Mesenchymal stem cell (in vitro differentiated cells and primary cell): ENCODE results near the gene GPR137C.

Experiments used
- DNase-seq: peaks from one replicate; pipeline ENCODE4 v3.0.0-alpha.2; 2013
- H2AFZ ChIP-seq: one replicate; pipeline ENCODE4 v1.6.1; 2013; ENCODE audit warnings: low read depth, mild to moderate bottlenecking, control low read depth, inconsistent platforms, low read length, moderate library complexity
- H2AK5ac ChIP-seq: 2 replicates; pipeline ENCODE4 v1.6.1; 2013; ENCODE audit warnings: low read length, moderate library complexity, mild to moderate bottlenecking, inconsistent platforms; ENCODE audit not compliant: severe bottlenecking
- H2BK120ac ChIP-seq: one replicate; pipeline ENCODE4 v1.6.1; 2013; ENCODE audit warnings: low read depth, mild to moderate bottlenecking, inconsistent platforms, low read length, moderate library complexity
- H2BK12ac ChIP-seq, 2 experiments: one replicate each; pipeline ENCODE4 v1.6.1; 2013; ENCODE audit warnings: inconsistent platforms in 2 of 2, low read length in 2 of 2, mild to moderate bottlenecking in 2 of 2, moderate library complexity in 2 of 2, control low read depth in 1 of 2
- H2BK15ac ChIP-seq: one replicate; pipeline ENCODE4 v1.6.1; 2013; ENCODE audit warnings: mild to moderate bottlenecking, low read depth, inconsistent platforms; ENCODE audit not compliant: poor library complexity, severe bottlenecking
- H2BK5ac ChIP-seq: 2 replicates; pipeline ENCODE4 v1.6.1; 2013; ENCODE audit warnings: low read depth, mild to moderate bottlenecking, low read length, control low read depth, inconsistent platforms; ENCODE audit not compliant: poor library complexity, severe bottlenecking
- H3K14ac ChIP-seq, 2 experiments: one replicate each; pipeline ENCODE4 v1.6.1; 2013; ENCODE audit warnings: inconsistent platforms in 2 of 2, low read length in 2 of 2, control low read depth in 1 of 2, mild to moderate bottlenecking in 1 of 2, moderate library complexity in 1 of 2
- H3K18ac ChIP-seq, 2 experiments: one replicate each; pipeline ENCODE4 v1.6.1; 2013; ENCODE audit warnings: inconsistent platforms in 2 of 2, low read length in 2 of 2, control low read depth in 1 of 2, low read depth in 1 of 2, mild to moderate bottlenecking in 1 of 2
- H3K23ac ChIP-seq, 2 experiments: one replicate each; pipeline ENCODE4 v1.6.1; 2013; ENCODE audit warnings: inconsistent platforms in 2 of 2, low read length in 2 of 2, mild to moderate bottlenecking in 2 of 2, moderate library complexity in 2 of 2, control low read depth in 1 of 2
- H3K27ac ChIP-seq: 2 replicates; pipeline ENCODE4 v1.5.1; 2013; ENCODE audit warnings: mild to moderate bottlenecking, moderate library complexity, low read length, control low read depth, inconsistent platforms; ENCODE audit not compliant: poor library complexity, severe bottlenecking
- H3K27me3 ChIP-seq, 2 experiments: 2 replicates each; pipeline versions ENCODE4 v1.6.1 to v1.7.0; 2013; ENCODE audit warnings: low read length in 2 of 2, mild to moderate bottlenecking in 2 of 2, moderate library complexity in 2 of 2, control low read depth in 1 of 2, inconsistent platforms in 1 of 2; ENCODE audit not compliant: control insufficient read depth in 1 of 2, insufficient read depth in 1 of 2
- H3K36me3 ChIP-seq, 2 experiments: 2 replicates each; pipeline versions ENCODE4 v1.6.1 to v1.7.0; 2013; ENCODE audit warnings: low read length in 2 of 2, control low read depth in 1 of 2, inconsistent platforms in 1 of 2, low read depth in 1 of 2, mild to moderate bottlenecking in 1 of 2; ENCODE audit not compliant: insufficient read depth in 2 of 2, control insufficient read depth in 1 of 2
- H3K4ac ChIP-seq, 2 experiments: one replicate each; pipeline ENCODE4 v1.6.1; 2013; ENCODE audit warnings: inconsistent platforms in 2 of 2, low read length in 2 of 2, mild to moderate bottlenecking in 2 of 2, moderate library complexity in 2 of 2, control low read depth in 1 of 2, low read depth in 1 of 2
- H3K4me1 ChIP-seq: 2 replicates; pipeline ENCODE4 v1.6.1; 2013; ENCODE audit warnings: low read depth, low read length, control low read depth; ENCODE audit not compliant: control insufficient read depth, insufficient read depth
- H3K4me2 ChIP-seq: 2 replicates; pipeline ENCODE4 v1.6.1; 2013; ENCODE audit warnings: low read length, mild to moderate bottlenecking, inconsistent platforms; ENCODE audit not compliant: poor library complexity, severe bottlenecking
- H3K4me3 ChIP-seq, 2 experiments: 2 replicates each; pipeline versions ENCODE4 v1.5.1 to v1.7.0; 2013; ENCODE audit warnings: low read length in 2 of 2, mild to moderate bottlenecking in 2 of 2, control low read depth in 1 of 2, low read depth in 1 of 2; ENCODE audit not compliant: insufficient read depth in 1 of 2
- H3K79me1 ChIP-seq: replicated peaks from 2 replicates; pipeline ENCODE4 v1.6.1; 2013; ENCODE audit warnings: mild to moderate bottlenecking, control low read depth, low read length, inconsistent platforms; ENCODE audit not compliant: poor library complexity, severe bottlenecking
- H3K9ac ChIP-seq: 2 replicates; pipeline ENCODE4 v1.7.0; 2013; ENCODE audit warnings: mild to moderate bottlenecking, low read length, moderate library complexity
- H3K9me3 ChIP-seq: 2 replicates; pipeline ENCODE4 v1.7.0; 2013; ENCODE audit warnings: mild to moderate bottlenecking, low read length; ENCODE audit not compliant: control insufficient read depth
- H4K8ac ChIP-seq: one replicate; pipeline ENCODE4 v1.6.1; 2013; ENCODE audit warnings: inconsistent platforms, mild to moderate bottlenecking, low read length, moderate library complexity
- H4K91ac ChIP-seq: one replicate; pipeline ENCODE4 v1.6.1; 2013; ENCODE audit warnings: mild to moderate bottlenecking, low read length, inconsistent platforms
- whole genome bisulfite sequencing: methylation state at CpG from one replicate; pipeline ENCODE4 v1.1.7; 2013; ENCODE audit warnings: mixed read lengths; 5-methylcytosine and 5-hydroxymethylcytosine counted together

GPR137C gene

DNA sequence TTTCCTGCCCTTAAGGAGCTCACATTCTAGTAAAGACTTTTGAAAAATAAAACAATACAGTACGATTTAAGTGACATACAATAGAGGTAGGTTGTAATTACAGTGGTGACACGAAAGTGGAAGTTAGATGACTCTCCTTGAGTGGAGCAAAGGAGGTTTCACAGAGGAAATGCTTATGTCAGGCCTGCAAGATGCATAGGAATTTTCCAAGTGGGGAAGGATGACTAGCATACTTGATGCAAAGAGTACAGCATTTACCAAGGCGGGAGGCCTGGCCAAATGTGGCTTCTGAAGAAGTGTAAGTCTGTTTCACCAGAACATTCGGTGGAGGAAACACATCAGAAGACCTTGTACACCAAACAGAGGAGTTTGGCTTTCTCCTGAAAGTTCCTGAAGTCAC is 87.5 kb downstream of the GPR137C start:
- Histone ChIP-seq H2BK5ac (no peak overlapping the region), H3K23ac (no peak overlapping the region), H3K4ac (no peak overlapping the region), H3K9me3 (peaks cover 7% of the 10 kb centered on the region), H2AK5ac (no peak overlapping the region), H2BK120ac (no peak overlapping the region), H3K4me1 (no peaks in the 10 kb centered on the region), H3K27me3 (no peaks in the 10 kb centered on the region), H3K27ac (no peak overlapping the region), H2AFZ (no peak overlapping the region), H2BK12ac (no peak overlapping the region), H3K4me2 (no peak overlapping the region), H3K9ac (no peak overlapping the region), H3K36me3 (peaks cover 4 to 54% of the 10 kb centered on the region in 2 experiments), H4K91ac (no peak overlapping the region), H3K18ac (no peak overlapping the region), H4K8ac (no peak overlapping the region), H3K14ac (no peak overlapping the region), H2BK15ac (no peak overlapping the region), H3K79me1 (no peaks in the 10 kb centered on the region), H3K4me3 (no peak overlapping the region)
- DNase-seq: no peak
- WGBS: 95% methylated on average over 4 of the region's 4 CpGs

GRCh38 chr14:52641745-52642144 is 89.1 kb downstream of the GPR137C start:
- H2BK15ac ChIP-seq: no peak overlapping the region
- no peak overlapping the region for H3K14ac ChIP-seq
- no peak overlapping the region for H2BK120ac ChIP-seq
- H3K27ac ChIP-seq: no peak overlapping the region
- H3K27me3 ChIP-seq: no peaks in the 10 kb centered on the region
- H2BK12ac ChIP-seq: no peak overlapping the region
- peaks cover 10 to 70% of the 10 kb centered on the region in 2 experiments for H3K36me3 ChIP-seq
- H3K9me3 ChIP-seq: peaks cover 7% of the 10 kb centered on the region
- no peak overlapping the region for H3K4me2 ChIP-seq
- no peak overlapping the region for H4K91ac ChIP-seq
- no peak overlapping the region for H3K23ac ChIP-seq
- no peaks in the 10 kb centered on the region for H3K4me1 ChIP-seq
- H3K4me3 ChIP-seq: no peak overlapping the region
- no peak for DNase-seq
- H2AK5ac ChIP-seq: no peak overlapping the region
- no peak overlapping the region for H3K9ac ChIP-seq
- H3K4ac ChIP-seq: no peak overlapping the region
- no peak overlapping the region for H4K8ac ChIP-seq
- no peak overlapping the region for H2AFZ ChIP-seq
- WGBS: no CpG with 5 or more reads among the region's 1 CpG
- no peak overlapping the region for H3K18ac ChIP-seq
- no peaks in the 10 kb centered on the region for H3K79me1 ChIP-seq
- no peak overlapping the region for H2BK5ac ChIP-seq

DNA sequence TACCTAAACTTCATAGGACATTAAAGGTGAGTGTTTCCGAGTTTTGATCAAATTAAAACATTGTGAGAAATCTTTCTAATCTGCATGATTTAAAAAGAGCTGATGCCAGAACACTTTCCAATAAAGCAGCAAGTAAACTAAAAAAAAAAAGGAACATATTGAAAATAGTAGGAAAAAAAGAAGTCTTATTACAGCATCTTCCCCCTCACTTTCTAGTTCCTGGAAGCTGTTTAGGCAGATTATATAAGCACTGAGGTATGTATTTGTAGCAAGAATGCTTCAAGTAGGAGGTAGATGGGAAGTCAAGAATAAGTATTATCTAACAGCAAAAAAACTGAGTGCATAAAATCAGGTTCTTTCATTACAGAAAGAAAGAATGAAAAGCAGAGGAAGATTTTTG is 96.9 kb downstream of the GPR137C start:
- H3K9ac ChIP-seq: no peak overlapping the region

GRCh38 chr14:52650774-52651173 is 98.1 kb downstream of the GPR137C start:
- Histone ChIP-seq H2BK120ac (no peak overlapping the region), H3K4me2 (no peak overlapping the region), H3K23ac (no peak overlapping the region), H4K8ac (no peak overlapping the region), H3K4ac (no peak overlapping the region), H3K79me1 (no peaks in the 10 kb centered on the region), H2BK12ac (no peak overlapping the region), H3K9me3 (no peaks in the 10 kb centered on the region), H2AFZ (no peak overlapping the region), H3K9ac (no peak overlapping the region), H3K27ac (no peak overlapping the region), H3K27me3 (no peaks in the 10 kb centered on the region), H2AK5ac (no peak overlapping the region), H3K4me3 (no peak overlapping the region), H2BK5ac (no peak overlapping the region), H3K36me3 (peaks cover under 1 to 81% of the 10 kb centered on the region in 2 experiments), H4K91ac (no peak overlapping the region), H3K4me1 (no peaks in the 10 kb centered on the region), H3K14ac (no peak overlapping the region), H2BK15ac (no peak overlapping the region), H3K18ac (no peak overlapping the region)
- DNase-seq: no peak
- 90% methylated on average over 5 of the region's 6 CpGs for WGBS

More for the DNA sequence above, 96.9 kb downstream of the GPR137C start:
- H3K4me2 ChIP-seq: no peak overlapping the region
- H4K8ac ChIP-seq: no peak overlapping the region
- no peak overlapping the region for H2BK12ac ChIP-seq
- no peak overlapping the region for H3K4me3 ChIP-seq
- H3K23ac ChIP-seq: no peak overlapping the region
- H3K4ac ChIP-seq: no peak overlapping the region
- no peaks in the 10 kb centered on the region for H3K4me1 ChIP-seq
- H3K9me3 ChIP-seq: no peaks in the 10 kb centered on the region
- peaks cover 6 to 85% of the 10 kb centered on the region in 2 experiments for H3K36me3 ChIP-seq
- H2BK15ac ChIP-seq: no peak overlapping the region
- no CpG with 5 or more reads among the region's 1 CpG for WGBS
- H2BK5ac ChIP-seq: no peak overlapping the region
- H3K79me1 ChIP-seq: no peaks in the 10 kb centered on the region
- H2AFZ ChIP-seq: no peak overlapping the region
- H3K18ac ChIP-seq: no peak overlapping the region
- no peak overlapping the region for H3K14ac ChIP-seq
- DNase-seq: no peak
- no peak overlapping the region for H4K91ac ChIP-seq
- H2AK5ac ChIP-seq: no peak overlapping the region
- H2BK120ac ChIP-seq: no peak overlapping the region
- no peak overlapping the region for H3K27ac ChIP-seq
- H3K27me3 ChIP-seq: no peaks in the 10 kb centered on the region
